ENCODE results near the gene STK26.

GRCh38 chrX:132031867-132032266 lies 8.8 kb downstream of the STK26 start:
- no peak for TF ChIP-seq CTCF (IDR thresholded peaks at IDR 0.05)
- no peak for TF ChIP-seq EP300 (IDR thresholded peaks at IDR 0.05)

Measured in ovary (tissue), 3 donors.